Spleen (tissue), 7 donors: Measurements from ENCODE around the gene ENC1.

Source experiments
- POLR2A ChIP-seq, 3 donors: fragments of 450-650 bp; IDR thresholded peaks; one replicate each; pipeline ENCODE4 v1.5.1; 2017; ENCODE audit warnings: antibody characterized with exemption in 3 of 3, mild to moderate bottlenecking in 1 of 3
- POLR2AphosphoS5 ChIP-seq, 3 donors: sonication (generic); formaldehyde crosslinking; IDR thresholded peaks; one replicate each; pipeline ENCODE4 v1.5.1; 2017; ENCODE audit warnings: antibody characterized with exemption in 3 of 3
- TF ChIP-seq, protein P1 (sequence below), 11 experiments: fragments of 200-600 bp in 7 of 11; fragments of 450-650 bp in 4 of 11; sonication (generic) in 4 of 11; IDR thresholded peaks in 8 of 11; conservative IDR thresholded peaks in 3 of 11; 1 replicate in 7 of 11; 2 replicates in 4 of 11; pipeline versions ENCODE4 v1.4.0 to v1.8.0; 2016 to 2021; ENCODE audit warnings: antibody characterized with exemption in 11 of 11, inconsistent platforms in 4 of 11, mild to moderate bottlenecking in 1 of 11
- donor health status: DM: no; HTN: no; CAD: no; lungs with moderate emphysema.
- donor health status: DM: no; HTN: no; CAD: no.
- donor health status: DM: no; HTN: no; CAD: no.

DNA sequence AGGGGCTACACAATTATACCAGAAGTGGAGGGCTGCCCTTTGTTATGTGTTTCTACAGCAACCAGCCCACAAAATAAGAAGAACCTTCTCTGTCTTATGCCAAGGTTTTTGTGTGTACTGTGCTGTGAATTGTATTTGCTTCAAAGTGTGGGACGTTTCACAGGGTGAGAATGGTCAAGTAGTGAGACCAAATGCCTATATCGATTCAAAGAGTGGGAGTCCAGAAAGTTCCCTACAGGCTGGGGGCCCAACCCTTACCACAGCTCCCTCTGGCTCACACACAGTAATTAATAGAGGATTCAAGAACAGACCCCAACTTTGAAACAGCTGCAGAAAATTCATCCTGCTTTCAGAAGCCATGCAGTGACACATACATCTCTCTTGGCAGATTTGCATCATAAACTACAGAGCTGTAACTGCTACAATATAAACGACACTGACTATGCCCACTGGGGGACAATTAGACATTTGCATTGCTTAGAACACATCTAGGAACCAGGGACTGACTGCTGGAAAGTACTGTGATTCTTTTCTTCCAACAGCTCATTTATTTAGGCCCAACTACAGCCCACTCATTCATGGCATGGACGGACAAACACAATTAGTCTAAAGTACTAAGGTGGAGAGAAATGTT lies 12.8 kb downstream of the ENC1 start:
- TF ChIP-seq POLR2A (IDR thresholded peaks at IDR 0.05) (no peak), POLR2AphosphoS5 (IDR thresholded peaks at IDR 0.05) (no peak)
- TF ChIP-seq, protein P1, sequence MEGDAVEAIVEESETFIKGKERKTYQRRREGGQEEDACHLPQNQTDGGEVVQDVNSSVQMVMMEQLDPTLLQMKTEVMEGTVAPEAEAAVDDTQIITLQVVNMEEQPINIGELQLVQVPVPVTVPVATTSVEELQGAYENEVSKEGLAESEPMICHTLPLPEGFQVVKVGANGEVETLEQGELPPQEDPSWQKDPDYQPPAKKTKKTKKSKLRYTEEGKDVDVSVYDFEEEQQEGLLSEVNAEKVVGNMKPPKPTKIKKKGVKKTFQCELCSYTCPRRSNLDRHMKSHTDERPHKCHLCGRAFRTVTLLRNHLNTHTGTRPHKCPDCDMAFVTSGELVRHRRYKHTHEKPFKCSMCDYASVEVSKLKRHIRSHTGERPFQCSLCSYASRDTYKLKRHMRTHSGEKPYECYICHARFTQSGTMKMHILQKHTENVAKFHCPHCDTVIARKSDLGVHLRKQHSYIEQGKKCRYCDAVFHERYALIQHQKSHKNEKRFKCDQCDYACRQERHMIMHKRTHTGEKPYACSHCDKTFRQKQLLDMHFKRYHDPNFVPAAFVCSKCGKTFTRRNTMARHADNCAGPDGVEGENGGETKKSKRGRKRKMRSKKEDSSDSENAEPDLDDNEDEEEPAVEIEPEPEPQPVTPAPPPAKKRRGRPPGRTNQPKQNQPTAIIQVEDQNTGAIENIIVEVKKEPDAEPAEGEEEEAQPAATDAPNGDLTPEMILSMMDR (IDR thresholded peaks at IDR 0.05 in 8 of 11, conservative IDR thresholded peaks at IDR 0.05 in 3 of 11) = no peak
